Measurements from ENCODE around the gene PDE9A. TPM values are rescaled to one million over a fixed set of nuclear protein-coding genes. Genes with fewer than 3 reads are reported as not detected.

The PDE9A gene
- polyA plus RNA-seq, 1 experiment: 0.09 TPM

DNA sequence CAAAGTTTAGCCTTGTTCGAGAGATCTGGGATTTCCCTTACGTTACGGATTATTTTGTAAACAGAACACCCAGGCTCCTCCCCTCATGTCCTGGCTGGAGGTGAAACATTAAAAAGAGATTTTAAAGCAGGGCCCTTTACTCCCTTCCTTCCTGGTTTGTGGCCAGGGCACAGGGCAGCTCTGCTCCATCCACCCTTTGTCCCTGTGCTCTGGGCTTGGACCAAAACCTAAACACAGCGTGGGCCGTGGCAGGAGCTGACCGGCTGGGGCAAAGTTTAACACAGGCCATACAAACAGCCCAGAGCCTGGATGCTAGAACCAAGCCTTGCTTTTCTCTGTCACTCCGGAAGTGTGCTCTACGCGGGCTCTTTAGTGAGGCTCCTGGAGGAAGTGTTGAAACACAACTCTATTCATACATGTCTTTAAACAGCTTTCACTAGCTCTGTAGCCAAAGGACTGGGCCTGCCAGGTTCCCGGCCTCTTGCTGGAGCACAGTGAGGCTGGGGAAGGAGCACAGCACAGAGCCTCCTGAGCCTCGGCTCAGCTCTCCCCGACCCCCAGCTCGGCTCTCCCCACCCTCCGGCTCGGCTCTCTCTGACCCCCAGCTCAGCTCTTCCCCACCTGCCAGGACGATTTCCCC is 84.7 kb downstream of the PDE9A start:
- CTCF ChIA-PET: no interaction called here
- no peak for DNase-seq (ENCODE audit: low read depth)

GRCh38 chr21:42739061-42739931 is 85.9 kb downstream of the PDE9A start:
- ChIA-PET CTCF (no interaction called here), POLR2A (no interaction called here)
- TF ChIP-seq, protein P1, sequence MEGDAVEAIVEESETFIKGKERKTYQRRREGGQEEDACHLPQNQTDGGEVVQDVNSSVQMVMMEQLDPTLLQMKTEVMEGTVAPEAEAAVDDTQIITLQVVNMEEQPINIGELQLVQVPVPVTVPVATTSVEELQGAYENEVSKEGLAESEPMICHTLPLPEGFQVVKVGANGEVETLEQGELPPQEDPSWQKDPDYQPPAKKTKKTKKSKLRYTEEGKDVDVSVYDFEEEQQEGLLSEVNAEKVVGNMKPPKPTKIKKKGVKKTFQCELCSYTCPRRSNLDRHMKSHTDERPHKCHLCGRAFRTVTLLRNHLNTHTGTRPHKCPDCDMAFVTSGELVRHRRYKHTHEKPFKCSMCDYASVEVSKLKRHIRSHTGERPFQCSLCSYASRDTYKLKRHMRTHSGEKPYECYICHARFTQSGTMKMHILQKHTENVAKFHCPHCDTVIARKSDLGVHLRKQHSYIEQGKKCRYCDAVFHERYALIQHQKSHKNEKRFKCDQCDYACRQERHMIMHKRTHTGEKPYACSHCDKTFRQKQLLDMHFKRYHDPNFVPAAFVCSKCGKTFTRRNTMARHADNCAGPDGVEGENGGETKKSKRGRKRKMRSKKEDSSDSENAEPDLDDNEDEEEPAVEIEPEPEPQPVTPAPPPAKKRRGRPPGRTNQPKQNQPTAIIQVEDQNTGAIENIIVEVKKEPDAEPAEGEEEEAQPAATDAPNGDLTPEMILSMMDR (IDR thresholded peaks at IDR 0.05; ENCODE audit: insufficient read depth, low read depth, low read length): no peak
- no peak overlapping the region for H3K4me3 ChIP-seq (ENCODE audit: low read depth, low read length)
- DNase-seq (ENCODE audit: low read depth): no peak
- no peaks in the 10 kb centered on the region for H3K36me3 ChIP-seq (ENCODE audit: control insufficient read depth, insufficient read depth, low read length)
- no peaks in the 10 kb centered on the region; the same call in 1 of the 2 replicates for H3K27me3 ChIP-seq (ENCODE audit: control insufficient read depth, insufficient read depth, low read length)

More for the DNA sequence above, 84.7 kb downstream of the PDE9A start:
- Histone ChIP-seq H3K27me3 (ENCODE audit: control insufficient read depth, insufficient read depth, low read length) (no peaks in the 10 kb centered on the region), H3K4me3 (ENCODE audit: low read depth, low read length) (no peak overlapping the region), H3K36me3 (ENCODE audit: control insufficient read depth, insufficient read depth, low read length) (no peaks in the 10 kb centered on the region)
- TF ChIP-seq, protein P1 (IDR thresholded peaks at IDR 0.05; ENCODE audit: insufficient read depth, low read depth, low read length): no peak
- POLR2A ChIA-PET: no interaction called here

DNA sequence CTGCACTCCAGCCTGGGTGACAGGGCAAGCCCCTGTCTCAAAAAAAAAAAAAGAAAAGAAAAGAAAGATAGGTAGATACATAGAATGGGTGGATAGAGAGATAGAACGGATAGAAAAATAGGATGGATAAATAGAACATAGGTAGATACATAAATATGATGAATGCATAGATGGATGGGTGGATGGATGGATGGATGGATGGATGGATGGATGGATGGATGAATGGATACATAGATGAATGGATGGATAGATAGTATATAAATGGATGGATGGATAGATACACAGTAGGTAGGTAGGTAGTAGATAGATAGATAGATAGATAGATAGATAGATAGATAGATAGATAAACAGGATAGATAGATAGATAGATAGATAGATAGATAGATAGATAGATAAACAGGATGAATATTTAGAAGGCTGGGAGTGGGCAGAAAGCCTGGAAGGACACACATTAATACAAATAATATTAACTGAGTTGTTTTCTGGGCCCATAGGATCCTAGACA is 87.0 kb downstream of the PDE9A start:
- H3K4me3 ChIP-seq (ENCODE audit: low read depth, low read length): no peak overlapping the region
- DNase-seq (ENCODE audit: low read depth): no peak
- no peaks in the 10 kb centered on the region for H3K36me3 ChIP-seq (ENCODE audit: control insufficient read depth, insufficient read depth, low read length)
- CTCF ChIA-PET: no interaction called here
- no peaks in the 10 kb centered on the region; the same call in 1 of the 2 replicates for H3K27me3 ChIP-seq (ENCODE audit: control insufficient read depth, insufficient read depth, low read length)
- POLR2A ChIA-PET: no interaction called here
- TF ChIP-seq, protein P1 (IDR thresholded peaks at IDR 0.05; ENCODE audit: insufficient read depth, low read depth, low read length): no peak

GRCh38 chr21:42741066-42741465 is 87.6 kb downstream of the PDE9A start:
- Histone ChIP-seq H3K4me3 (ENCODE audit: low read depth, low read length) (no peak overlapping the region), H3K27me3 (ENCODE audit: control insufficient read depth, insufficient read depth, low read length) (no peaks in the 10 kb centered on the region; the same call in 1 of the 2 replicates), H3K36me3 (ENCODE audit: control insufficient read depth, insufficient read depth, low read length) (no peaks in the 10 kb centered on the region)
- CTCF ChIA-PET: no interaction called here
- TF ChIP-seq, protein P1 (IDR thresholded peaks at IDR 0.05; ENCODE audit: insufficient read depth, low read depth, low read length): no peak
- DNase-seq (ENCODE audit: low read depth): no peak
- POLR2A ChIA-PET: no interaction called here
